Measurements from ENCODE around the gene APOD.
A peak's percentile ranks its signal among the peaks of the same experiment; 100 is the strongest.

The APOD gene

GRCh38 chr3:195584543-195584870 is 767 bp upstream of the APOD start:
- no peak for DNase-seq

- DNase-seq, result no peak
These were observed 793 bp downstream of the APOD start for GRCh38 chr3:195582947-195583346.

DNA sequence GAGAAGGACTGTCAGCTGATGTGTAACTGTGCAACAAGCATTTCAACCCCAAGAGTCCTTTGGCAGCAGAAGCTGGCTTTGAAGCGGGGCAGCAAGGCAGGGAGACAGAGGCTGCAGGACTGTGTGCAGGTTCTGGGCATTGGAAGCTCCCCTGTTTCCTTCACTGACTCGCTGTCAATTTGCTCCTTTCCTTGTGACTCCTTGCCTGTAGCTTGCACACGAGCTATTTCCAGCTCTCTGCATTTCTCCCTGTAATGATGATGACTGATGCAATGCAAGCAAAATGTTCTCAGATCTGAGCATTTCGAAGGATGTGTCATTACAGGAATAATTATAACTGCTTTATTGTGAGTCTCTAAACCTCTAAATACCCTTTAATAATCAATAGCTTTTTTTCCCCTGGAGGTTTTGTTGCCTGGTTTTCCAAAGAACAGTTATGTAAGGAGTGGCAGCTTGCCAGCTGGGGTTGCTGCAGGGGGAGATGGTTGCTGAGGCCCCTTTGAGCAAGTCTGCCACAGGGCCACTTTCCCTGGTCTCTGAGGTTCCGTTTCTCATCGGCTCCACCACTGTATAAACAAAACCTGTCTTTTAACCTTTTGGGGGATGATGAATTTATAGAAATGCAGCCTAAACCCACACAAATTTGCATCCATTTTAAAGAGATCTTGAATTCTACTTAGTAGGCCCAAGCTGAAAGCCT is 2.8 kb downstream of the APOD start:
- DNase-seq, result no peak

DNA sequence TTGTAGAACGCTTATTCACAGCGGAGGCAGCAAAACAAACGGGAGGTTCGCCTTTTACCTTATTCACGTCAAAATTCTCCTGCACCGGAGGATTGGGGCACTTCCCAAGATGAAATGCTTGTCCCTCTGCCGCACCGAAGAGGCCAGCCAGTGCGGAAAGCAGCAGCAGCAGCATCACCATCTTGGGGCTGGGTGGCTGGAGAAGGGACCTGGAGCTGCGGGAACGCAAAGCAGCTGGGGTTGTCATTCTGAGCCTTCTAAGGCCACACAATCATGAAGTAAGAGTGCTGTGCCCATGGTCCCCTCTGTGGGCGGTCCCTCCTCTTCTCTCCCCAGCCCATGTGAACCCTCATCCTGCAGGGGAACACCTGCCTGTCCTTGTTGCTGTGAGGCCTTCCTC is 4.5 kb downstream of the APOD start:
- DNase-seq, result no peak

DNA sequence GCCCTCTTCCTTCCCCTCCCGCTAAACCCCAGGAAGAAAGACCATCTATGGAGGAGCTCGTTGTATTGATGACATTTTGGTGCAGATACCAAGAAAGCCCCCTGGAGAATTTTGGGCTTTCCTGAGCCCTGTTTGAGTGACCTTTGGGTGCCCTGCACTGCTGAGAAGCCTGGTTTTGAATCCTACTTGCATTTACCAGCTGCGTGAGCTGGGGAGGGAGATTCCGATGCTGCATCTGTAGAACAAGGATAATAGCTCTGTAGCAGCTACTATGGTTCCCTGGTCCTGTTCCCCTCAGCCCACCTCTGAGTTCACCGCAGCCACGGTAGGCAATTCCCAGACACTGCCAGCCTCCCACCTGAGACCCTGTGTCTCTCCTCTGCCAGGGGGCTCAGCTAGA is 5.2 kb downstream of the APOD start:
- DNase-seq, result no peak

- DNase-seq, result no peak
These were observed 6.0 kb downstream of the APOD start for GRCh38 chr3:195577645-195578177.

GRCh38 chr3:195574497-195575304 is 9.0 kb downstream of the APOD start:
- no peak for DNase-seq

DNA sequence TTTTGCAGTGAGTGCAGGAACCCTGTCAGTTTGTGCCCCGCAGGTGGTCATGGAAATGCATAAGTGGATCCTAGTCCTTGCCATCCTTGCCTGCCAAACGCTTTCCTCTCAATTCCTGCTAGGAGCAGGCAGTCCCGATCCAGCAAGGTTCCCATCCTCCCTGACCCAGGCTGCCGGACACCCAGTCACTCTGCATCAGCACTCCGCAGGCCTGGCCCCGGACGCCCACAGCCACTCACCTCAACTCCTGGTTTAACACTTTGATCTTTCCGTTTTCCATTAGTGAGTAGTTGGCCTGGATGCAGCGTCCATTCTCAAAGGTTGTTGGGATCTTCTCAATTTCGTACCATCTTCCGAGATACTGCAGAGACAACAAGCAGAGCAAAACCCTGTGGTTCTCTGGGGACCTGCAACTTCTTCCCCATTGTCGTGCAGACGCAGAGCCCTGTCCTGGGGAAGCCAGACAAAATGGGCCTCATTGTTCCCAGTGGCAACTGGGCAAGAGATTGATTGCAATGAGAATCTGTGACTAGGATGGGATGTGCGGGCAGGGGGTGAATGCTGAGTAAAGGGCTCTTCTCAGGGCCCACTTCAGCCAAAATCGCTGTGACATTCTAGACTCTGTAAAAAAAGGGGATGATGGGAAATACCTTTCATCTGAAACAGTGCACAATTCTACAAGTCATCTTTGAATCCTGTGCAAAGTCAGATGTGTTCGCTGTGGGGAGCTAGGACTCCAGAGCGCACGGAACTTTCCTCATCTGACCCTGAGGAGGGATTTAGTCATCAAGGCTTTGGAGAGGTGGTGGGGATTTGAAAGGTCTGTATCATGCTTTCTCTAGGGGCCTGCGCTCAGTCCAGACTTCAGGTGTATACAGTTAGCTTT is 9.9 kb downstream of the APOD start:
- DNase-seq, result no peak

DNA sequence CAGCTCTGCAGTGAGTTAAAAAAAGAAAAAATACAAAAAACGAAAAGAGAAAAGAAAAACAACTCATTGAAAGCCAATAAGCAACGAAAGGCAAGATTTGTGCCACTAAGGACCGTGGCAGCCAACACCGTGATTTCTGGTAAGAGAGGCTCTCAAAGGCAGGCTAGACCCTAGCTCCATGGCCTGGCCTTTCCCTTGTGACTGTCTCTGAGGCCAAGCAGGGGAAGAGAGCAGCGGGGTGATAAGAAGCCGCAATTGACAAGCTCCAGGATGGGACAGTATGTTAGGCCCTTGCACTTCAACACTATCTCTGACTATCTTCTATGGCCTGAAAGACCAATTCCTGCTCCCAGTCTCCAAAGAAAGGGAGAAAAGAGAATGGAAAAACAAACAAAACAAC is 12.4 kb downstream of the APOD start:
- DNase-seq, result no peak

- DNase-seq, result no peak
These were observed 12.8 kb downstream of the APOD start for GRCh38 chr3:195570912-195571311.

- DNase-seq, result no peak
These were observed 13.4 kb downstream of the APOD start for GRCh38 chr3:195570344-195570743.

GRCh38 chr3:195568630-195569029 is 15.1 kb downstream of the APOD start:
- DNase-seq, result no peak

GRCh38 chr3:195566797-195567196 is 16.9 kb downstream of the APOD start:
- peak; percentile 85 for DNase-seq

- no peak for DNase-seq
These were observed 18.0 kb downstream of the APOD start for GRCh38 chr3:195565716-195566115.

GRCh38 chr3:195563317-195563716 is 20.4 kb downstream of the APOD start:
- no peak for DNase-seq

GRCh38 chr3:195559723-195560409 is 23.9 kb downstream of the APOD start:
- peak; percentile 98 for DNase-seq

- peak; percentile 94 for DNase-seq
These were observed 25.1 kb downstream of the APOD start for GRCh38 chr3:195558602-195559001.

GRCh38 chr3:195557322-195557721 is 26.4 kb downstream of the APOD start:
- DNase-seq, result peak; percentile 25

DNA sequence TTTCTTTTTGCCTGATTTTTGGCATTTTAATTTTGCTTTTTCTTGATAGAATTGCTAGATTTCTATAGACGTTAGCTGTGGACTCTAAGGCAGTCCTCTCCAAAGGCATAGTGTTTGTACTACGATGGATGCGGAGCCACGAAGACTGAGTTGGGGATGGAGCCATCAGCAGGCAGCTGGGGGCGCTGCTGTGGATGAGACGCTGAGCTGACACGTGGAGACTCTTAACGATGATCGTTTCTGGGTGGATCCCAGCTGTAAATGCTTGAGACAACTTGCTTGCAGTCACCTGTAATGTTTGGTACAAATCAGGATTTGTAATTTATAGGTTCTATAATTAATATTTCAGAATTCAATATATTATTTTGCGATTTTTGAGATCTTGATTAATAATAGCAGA is 27.4 kb downstream of the APOD start:
- peak; percentile 52 for DNase-seq

DNA sequence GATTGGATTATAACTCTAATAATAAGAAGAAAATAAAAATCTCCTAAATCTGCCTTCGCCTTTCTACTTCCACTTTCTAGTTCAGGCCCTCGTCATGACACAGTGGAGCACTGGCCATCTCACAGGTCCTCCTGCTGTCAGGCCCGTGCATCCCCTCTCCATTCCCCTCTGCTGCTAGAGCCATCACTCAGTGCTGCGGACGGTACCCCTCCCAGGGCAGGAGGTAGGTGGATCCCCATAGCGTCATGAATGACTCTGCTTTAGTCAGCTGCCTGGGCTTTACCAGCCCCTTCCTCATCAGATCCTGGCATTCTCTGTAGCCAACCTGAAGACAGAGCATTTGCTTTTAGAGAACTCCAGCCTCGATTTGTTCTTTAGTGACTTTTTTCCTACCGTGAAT is 28.6 kb downstream of the APOD start:
- no peak for DNase-seq

- no peak for DNase-seq
These were observed 29.3 kb downstream of the APOD start for GRCh38 chr3:195554458-195554857.

DNA sequence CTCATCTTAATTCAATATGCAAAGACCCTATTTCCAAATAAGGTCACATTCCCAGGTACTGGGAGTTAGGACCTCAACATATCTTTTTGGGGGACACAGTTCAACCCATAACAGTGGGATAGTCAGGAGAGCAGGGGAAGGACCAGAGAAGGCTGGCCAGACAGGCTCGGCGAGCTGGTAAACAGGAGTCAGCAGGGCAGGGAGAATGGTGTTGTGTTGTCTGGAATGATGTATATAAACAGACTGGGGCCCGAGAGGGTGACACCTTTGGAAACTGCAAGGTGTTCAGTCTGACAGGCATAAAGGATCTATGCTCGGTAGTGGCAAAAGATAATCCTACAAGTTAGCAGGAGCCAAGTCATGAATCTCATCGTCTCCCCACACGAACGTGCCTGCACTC is 30.5 kb downstream of the APOD start:
- DNase-seq, result no peak
